Activated CD4-positive, CD25-positive, alpha-beta regulatory T cell treated with anti-CD3 and anti-CD28 coated beads, Interleukin-2, amount 50 U/mL, for 72 hours (primary cell): Measurements from ENCODE around the gene KLF15.

Experiments used
- DNase-seq: peaks from one replicate; pipeline ENCODE4 v3.0.0; 2021

KLF15 gene

GRCh38 chr3:126304291-126304690, 52.9 kb downstream of the KLF15 start:
- DNase-seq, result no peak

DNA sequence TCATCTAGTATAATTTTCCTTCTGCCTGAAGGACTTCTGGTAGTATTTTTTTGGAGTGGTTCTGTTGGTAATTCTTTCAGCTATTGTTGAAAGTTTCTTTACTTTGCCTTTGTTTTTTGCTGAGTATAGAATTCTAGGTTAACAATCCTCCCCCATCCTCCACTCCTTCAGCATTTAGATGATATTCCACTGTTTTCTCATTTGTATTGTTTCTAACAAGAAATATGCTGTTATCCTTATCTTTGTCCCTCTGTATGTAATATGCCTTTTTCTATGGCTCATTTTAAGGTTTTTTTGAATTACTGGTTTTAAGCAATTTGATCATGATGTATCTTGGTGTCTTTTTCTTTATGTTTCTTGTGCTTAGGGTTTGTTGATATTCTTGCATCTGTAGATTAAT, 53.9 kb downstream of the KLF15 start:
- DNase-seq, result no peak

DNA sequence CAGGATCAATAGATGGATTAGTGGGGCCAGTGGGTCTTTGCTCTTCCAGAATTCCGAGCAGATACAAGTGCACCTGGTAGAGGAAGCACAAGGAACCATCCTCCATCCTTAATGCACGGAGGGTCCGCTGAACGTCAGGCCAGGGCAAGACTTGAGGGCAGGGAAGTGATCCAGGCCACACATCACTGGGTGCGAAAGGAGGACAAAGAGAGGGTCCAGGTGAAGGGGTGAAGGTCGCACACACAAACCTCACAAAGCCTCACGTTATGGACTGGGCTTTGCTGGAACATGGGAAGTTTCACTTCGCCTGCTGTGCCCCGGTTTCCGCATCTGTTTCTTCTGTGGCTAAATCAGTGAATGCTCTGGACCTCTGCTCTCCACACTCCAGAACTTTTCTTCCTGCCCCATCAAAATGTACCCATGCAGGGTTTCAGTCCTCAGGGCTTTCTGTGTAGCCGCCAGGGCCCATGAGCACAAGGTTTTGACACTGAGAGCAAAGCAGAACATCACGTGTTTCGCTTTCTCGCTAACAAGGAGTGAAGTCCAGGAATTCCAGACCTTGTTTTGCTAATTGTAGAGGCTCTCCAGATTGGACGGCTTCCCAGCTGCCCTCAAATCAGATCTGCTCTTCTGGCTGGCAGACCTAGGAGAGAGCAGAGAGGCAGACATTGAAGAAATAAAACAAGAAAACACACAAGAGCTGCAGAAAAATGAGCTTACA, 56.3 kb downstream of the KLF15 start:
- DNase-seq, result no peak

DNA sequence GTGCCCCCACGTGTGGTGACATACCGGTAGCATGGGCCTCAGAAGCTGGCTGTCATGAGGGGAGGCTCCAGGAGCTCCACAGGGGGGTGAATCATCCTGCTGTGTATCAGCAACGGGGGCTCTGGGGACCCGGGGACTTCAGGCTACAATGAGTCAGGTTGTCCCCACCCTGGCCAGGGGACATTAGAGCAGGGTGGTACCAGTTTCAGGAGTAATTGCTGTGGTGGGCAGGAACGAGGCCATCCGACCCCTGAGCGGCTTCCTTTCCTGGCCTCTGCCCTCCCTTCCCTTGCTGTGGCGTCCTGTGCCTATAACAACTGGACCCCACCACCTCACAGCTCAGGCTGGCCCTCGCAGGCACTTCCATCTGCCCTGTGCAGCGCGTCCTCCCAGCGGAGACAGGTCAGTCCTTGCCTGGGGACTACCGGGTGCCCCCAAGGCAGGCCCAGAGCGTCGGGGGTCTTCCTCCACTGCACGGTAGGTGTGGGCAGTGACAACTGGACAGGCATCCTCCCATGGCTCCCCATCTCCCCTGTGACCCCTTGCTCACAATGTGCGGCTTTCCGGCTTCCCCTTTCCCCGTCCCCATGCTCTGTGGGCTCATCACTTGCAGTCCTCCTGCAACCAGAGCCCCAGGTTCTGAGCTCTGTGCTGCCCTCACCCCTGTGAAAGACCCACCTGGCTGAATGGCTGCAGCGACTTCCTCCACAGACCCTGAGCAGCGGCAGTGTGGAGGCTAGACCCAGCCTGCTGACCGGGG, 57.0 kb downstream of the KLF15 start:
- no peak for DNase-seq

DNA sequence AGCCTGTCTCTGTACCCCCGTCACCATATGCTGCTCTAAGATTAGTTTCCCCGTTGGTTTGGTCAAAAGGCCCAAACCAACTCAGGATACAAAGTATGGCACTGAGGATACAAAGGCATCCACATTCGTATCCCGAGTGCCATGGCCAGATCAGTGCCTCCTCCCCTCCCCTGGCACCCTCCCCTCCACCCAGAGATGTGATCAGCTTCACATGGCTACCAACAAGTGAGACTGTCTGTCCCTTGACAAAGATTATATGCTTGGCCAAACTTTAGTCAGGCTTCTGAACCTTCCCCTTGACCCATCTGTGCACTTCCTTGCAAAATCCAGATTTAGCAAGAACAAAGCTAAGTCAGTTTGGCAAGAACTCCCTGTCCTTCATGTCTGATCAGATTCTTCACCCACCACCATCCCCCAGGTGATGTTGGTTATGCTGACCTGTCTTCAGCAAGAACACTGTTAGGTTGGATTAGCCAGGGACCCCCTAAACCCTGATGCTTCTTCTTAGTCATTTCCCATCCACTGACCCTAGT, 61.7 kb downstream of the KLF15 start:
- DNase-seq, result no peak

DNA sequence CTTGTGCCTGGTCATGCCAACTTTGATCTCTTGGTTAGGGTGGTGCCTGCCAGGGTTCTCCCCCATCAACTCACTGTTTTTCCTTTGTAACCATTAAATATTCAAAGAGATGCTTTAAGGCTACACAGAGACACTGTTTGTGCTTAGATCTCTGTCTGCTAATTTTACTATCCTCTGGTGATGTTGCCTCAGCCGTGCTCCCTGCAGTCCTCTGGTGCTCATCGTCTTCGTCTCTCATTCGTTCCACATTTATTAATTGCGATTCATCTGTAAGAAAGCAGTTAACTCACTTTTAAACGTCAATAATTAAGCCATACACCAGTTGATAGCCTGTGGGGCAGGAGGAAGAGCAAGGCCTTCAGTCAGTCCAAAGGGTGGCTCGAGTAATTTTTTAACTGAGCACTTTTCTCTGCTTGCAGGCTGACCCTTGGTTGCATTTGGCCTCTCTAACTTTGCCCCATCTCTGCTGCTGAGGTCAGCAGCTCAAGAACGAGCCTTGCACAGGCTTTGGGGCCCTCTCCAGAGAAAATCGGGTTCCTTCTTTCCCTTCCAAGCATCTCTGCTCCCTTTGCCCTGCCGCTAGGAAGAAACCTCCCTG, 62.9 kb downstream of the KLF15 start:
- DNase-seq, result no peak

- DNase-seq, result no peak
These were observed 63.7 kb downstream of the KLF15 start for GRCh38 chr3:126293370-126294082.
